Uterus (tissue), 4 donors: ENCODE measurements around the gene CBY1. TPM values are rescaled to one million over a fixed set of nuclear protein-coding genes. Genes with fewer than 3 reads are reported as not detected.

Source experiments
- DNase-seq, 2 donors: peaks; one replicate each; pipeline ENCODE4 v3.0.0-alpha.2; 2019 to 2020
- H3K27ac ChIP-seq, 2 donors: fragments of 200-600 bp; sonication (generic); 1 replicate in 1 of 2; 2 replicates in 1 of 2; pipeline ENCODE4 v1.5.1; 2016 to 2018
- H3K27me3 ChIP-seq, 2 donors: fragments of 200-600 bp; sonication (generic); one replicate each; pipeline ENCODE4 v1.5.1; 2018 to 2019; ENCODE audit warnings: control low read depth in 1 of 2
- H3K36me3 ChIP-seq, 2 donors: fragments of 200-600 bp; sonication (generic); one replicate each; pipeline ENCODE4 v1.5.1; 2019; ENCODE audit warnings: control low read depth in 1 of 2
- H3K4me1 ChIP-seq, 2 donors: fragments of 200-600 bp; sonication (generic); one replicate each; pipeline ENCODE4 v1.5.1; 2018 to 2019; ENCODE audit warnings: control low read depth in 1 of 2
- H3K4me3 ChIP-seq, 2 donors: fragments of 200-600 bp; sonication (generic); 1 replicate in 1 of 2; 2 replicates in 1 of 2; pipeline ENCODE4 v1.5.1; 2018 to 2019; ENCODE audit warnings: mild to moderate bottlenecking in 1 of 2
- H3K9me3 ChIP-seq, 2 donors: fragments of 200-600 bp; sonication (generic); one replicate each; pipeline ENCODE4 v1.5.1; 2019; ENCODE audit warnings: control low read depth in 1 of 2
- POLR2A ChIP-seq, 2 donors: fragments of 450-650 bp; IDR thresholded peaks; one replicate each; pipeline ENCODE4 v1.6.1; 2016; ENCODE audit warnings: antibody characterized with exemption in 2 of 2, mild to moderate bottlenecking in 1 of 2, moderate library complexity in 1 of 2
- intact Hi-C: fragments of 100-400 bp; cut with DNase I; formaldehyde crosslinking; loops from one replicate; pipeline ENCODE4 v1.15.1; 2023; ENCODE audit warnings: low total_unique reads
- total RNA-seq, 4 donors: library from RNA; depleted of rRNA in 3 of 4; stranded (reverse); fragments of >200 nt in 3 of 4; gene quantifications; one replicate each; pipeline versions ENCODE4 v1.1.0 to v1.2.4, GENCODE V29; 2014 to 2023
- TF ChIP-seq, protein P1 (sequence below), 4 experiments: fragments of 200-600 bp in 2 of 4; fragments of 450-650 bp in 2 of 4; sonication (generic) in 2 of 4; IDR thresholded peaks; one replicate each; pipeline ENCODE4 v1.5.1; 2016 to 2019; ENCODE audit warnings: antibody characterized with exemption in 4 of 4, mild to moderate bottlenecking in 2 of 4, moderate library complexity in 1 of 4
- donor health status: DM: yes; HTN: yes; CAD: no.

The CBY1 gene
- total RNA-seq, 4 donors from 2014 or later, result 10.5 to 42.8 (median 28.6) TPM

DNA sequence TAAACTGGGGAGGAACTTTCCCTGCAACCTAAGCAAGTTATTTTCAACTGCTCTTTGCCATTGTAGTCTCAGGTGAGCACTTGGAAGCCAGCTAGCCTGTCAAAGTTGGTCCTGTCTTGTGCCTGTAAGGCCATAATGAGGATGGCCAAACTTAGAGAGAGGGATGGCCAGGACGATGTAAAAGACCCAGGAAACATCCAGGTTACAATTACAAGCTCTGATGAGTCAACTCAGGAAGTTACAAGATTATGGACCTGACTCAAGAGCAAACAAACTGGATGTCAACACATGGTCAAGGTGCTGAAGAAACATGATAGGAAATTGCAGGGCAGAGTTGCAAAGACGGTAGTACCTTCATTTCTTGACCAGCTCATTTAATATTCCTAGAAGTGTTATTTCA is 50.9 kb downstream of the CBY1 start:
- H3K4me3 ChIP-seq, result peak overlapping the region in 1 of 2 donors; percentile 91
- no peak for TF ChIP-seq POLR2A (IDR thresholded peaks at IDR 0.05)
- TF ChIP-seq, protein P1, sequence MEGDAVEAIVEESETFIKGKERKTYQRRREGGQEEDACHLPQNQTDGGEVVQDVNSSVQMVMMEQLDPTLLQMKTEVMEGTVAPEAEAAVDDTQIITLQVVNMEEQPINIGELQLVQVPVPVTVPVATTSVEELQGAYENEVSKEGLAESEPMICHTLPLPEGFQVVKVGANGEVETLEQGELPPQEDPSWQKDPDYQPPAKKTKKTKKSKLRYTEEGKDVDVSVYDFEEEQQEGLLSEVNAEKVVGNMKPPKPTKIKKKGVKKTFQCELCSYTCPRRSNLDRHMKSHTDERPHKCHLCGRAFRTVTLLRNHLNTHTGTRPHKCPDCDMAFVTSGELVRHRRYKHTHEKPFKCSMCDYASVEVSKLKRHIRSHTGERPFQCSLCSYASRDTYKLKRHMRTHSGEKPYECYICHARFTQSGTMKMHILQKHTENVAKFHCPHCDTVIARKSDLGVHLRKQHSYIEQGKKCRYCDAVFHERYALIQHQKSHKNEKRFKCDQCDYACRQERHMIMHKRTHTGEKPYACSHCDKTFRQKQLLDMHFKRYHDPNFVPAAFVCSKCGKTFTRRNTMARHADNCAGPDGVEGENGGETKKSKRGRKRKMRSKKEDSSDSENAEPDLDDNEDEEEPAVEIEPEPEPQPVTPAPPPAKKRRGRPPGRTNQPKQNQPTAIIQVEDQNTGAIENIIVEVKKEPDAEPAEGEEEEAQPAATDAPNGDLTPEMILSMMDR (IDR thresholded peaks at IDR 0.05), result no peak
- H3K27ac ChIP-seq, result peak overlapping the region in 1 of 2 donors; percentile 94
- H3K36me3 ChIP-seq, result no peaks in the 10 kb centered on the region
- H3K9me3 ChIP-seq, result no peaks in the 10 kb centered on the region
- intact Hi-C loops, result no loop called here
- DNase-seq, result no peak
- H3K27me3 ChIP-seq, result no peaks in the 10 kb centered on the region
- no peaks in the 10 kb centered on the region for H3K4me1 ChIP-seq

DNA sequence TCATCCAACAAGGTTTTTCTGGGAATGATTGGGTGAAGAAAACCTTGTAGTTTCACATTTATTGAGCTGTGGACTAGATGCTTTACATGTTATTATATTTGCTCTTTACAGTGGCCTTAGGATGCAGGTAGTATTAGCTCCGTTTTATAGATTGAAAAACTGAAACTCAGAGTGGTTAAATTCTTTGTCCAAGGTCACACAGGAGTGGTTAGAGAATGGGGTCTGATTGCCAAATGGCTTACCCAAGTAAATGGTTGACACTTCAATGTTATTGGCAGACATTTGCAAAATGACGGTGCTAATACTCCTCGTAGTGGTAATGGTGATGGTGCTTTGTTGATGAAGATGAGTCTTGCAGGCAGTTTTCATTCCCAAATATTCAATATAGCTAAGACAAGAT is 51.5 kb downstream of the CBY1 start:
- Histone ChIP-seq H3K36me3 (no peaks in the 10 kb centered on the region), H3K4me1 (no peaks in the 10 kb centered on the region), H3K27ac (no peak overlapping the region), H3K9me3 (no peaks in the 10 kb centered on the region), H3K4me3 (peak overlapping the region in 1 of 2 donors; percentile 91), H3K27me3 (no peaks in the 10 kb centered on the region)
- intact Hi-C loops, result no loop called here
- TF ChIP-seq, protein P1 (IDR thresholded peaks at IDR 0.05), result no peak
- no peak for TF ChIP-seq POLR2A (IDR thresholded peaks at IDR 0.05)
- DNase-seq, result no peak

GRCh38 chr22:38709306-38709705 is 52.9 kb downstream of the CBY1 start:
- Histone ChIP-seq H3K9me3 (no peaks in the 10 kb centered on the region), H3K4me3 (no peak overlapping the region), H3K36me3 (no peaks in the 10 kb centered on the region), H3K27me3 (no peaks in the 10 kb centered on the region), H3K4me1 (no peaks in the 10 kb centered on the region), H3K27ac (no peak overlapping the region)
- TF ChIP-seq POLR2A (IDR thresholded peaks at IDR 0.05), result no peak
- TF ChIP-seq, protein P1 (IDR thresholded peaks at IDR 0.05), result no peak
- no peak for DNase-seq
- intact Hi-C loops, result no loop called here

DNA sequence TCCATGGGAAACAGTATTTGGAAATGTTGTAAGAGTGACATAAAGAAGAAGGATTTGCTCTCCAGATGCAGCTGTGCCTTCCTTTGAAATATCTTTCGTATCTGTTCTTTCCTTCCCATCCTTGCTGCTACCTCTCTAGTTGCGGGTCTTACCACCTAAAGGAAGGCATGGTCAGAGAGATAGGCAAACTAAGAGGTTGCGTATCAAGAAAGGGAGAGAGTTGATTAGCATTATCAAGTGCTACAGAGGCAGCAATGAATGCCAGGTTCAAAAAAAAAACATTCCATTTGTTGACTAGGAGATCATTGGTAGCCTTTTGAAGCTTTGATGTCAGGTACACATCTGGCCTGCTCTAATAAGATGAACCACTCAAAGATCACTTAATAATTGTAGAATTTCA is 53.9 kb downstream of the CBY1 start:
- H3K9me3 ChIP-seq, result no peaks in the 10 kb centered on the region
- no peak overlapping the region for H3K4me3 ChIP-seq
- H3K4me1 ChIP-seq, result no peaks in the 10 kb centered on the region
- no peaks in the 10 kb centered on the region for H3K27me3 ChIP-seq
- H3K27ac ChIP-seq, result no peak overlapping the region
- TF ChIP-seq POLR2A (IDR thresholded peaks at IDR 0.05), result no peak
- TF ChIP-seq, protein P1 (IDR thresholded peaks at IDR 0.05), result no peak
- intact Hi-C loops, result no loop called here
- no peaks in the 10 kb centered on the region for H3K36me3 ChIP-seq
- DNase-seq, result no peak

DNA sequence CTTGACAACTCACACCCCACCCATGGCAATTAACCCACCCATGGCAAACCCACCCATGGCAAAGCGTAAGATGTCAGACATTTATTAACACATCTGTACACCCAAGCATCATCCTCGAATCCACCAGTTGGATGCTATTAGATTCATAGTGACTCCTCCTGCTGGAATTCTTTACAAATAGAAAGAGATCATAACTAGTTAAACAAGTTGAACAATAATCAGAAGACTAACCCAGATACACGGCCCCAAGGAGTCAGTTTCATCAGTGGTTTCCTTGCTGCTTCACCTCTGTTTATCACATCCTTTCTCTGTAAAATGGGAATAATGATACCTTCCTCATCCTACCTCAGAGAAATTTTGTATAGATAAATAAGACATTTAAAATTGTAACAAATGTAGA is 54.4 kb downstream of the CBY1 start:
- TF ChIP-seq POLR2A (IDR thresholded peaks at IDR 0.05), result no peak
- TF ChIP-seq, protein P1 (IDR thresholded peaks at IDR 0.05), result no peak
- DNase-seq, result no peak
- H3K36me3 ChIP-seq, result no peaks in the 10 kb centered on the region
- no peaks in the 10 kb centered on the region for H3K27me3 ChIP-seq
- H3K4me3 ChIP-seq, result no peak overlapping the region
- no peaks in the 10 kb centered on the region for H3K4me1 ChIP-seq
- intact Hi-C loops, result no loop called here
- H3K27ac ChIP-seq, result no peak overlapping the region
- no peaks in the 10 kb centered on the region for H3K9me3 ChIP-seq
